ENCODE data around the gene KCNA5.

DNA sequence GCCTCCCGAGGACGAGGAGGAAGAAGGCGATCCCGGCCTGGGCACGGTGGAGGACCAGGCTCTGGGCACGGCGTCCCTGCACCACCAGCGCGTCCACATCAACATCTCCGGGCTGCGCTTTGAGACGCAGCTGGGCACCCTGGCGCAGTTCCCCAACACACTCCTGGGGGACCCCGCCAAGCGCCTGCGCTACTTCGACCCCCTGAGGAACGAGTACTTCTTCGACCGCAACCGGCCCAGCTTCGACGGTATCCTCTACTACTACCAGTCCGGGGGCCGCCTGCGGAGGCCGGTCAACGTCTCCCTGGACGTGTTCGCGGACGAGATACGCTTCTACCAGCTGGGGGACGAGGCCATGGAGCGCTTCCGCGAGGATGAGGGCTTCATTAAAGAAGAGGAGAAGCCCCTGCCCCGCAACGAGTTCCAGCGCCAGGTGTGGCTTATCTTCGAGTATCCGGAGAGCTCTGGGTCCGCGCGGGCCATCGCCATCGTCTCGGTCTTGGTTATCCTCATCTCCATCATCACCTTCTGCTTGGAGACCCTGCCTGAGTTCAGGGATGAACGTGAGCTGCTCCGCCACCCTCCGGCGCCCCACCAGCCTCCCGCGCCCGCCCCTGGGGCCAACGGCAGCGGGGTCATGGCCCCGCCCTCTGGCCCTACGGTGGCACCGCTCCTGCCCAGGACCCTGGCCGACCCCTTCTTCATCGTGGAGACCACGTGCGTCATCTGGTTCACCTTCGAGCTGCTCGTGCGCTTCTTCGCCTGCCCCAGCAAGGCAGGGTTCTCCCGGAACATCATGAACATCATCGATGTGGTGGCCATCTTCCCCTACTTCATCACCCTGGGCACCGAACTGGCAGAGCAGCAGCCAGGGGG lies 979 bp downstream of the KCNA5 start:
- no peak for TF ChIP-seq CTCF (IDR thresholded peaks at IDR 0.05)
- no peak for TF ChIP-seq POLR2AphosphoS5 (IDR thresholded peaks at IDR 0.05)
